ENCODE measurements around the gene NEURL1B. TPM values are rescaled to one million over a fixed set of nuclear protein-coding genes. Genes with fewer than 3 reads are reported as not detected.
"Not testable (repeated sequence)": the region's sequence is repeated elsewhere in the genome, so short reads cannot be mapped to it uniquely, and the experiment has no call there.

NEURL1B gene
- total RNA-seq, 4 donors from 2014 or later, result 21.7 to 59.9 (median 41.5) TPM

- 40 to 70% methylated on average over 1 to 2 of the region's 11 CpGs for WGBS, 2 donors (ENCODE audit: low coverage in 1 of 2)
- Histone ChIP-seq H3K9me3 (no peaks in the 10 kb centered on the region), H3K27ac (peak overlapping the region in 3 of 4 donors; percentile 89 to 95 (median 94)), H3K36me3 (peaks cover 0 to 4% of the 10 kb centered on the region in 2 donors), H3K27me3 (no peaks in the 10 kb centered on the region), H3K4me1 (peaks cover 0 to 99% (median 49%) of the 10 kb centered on the region in 3 donors), H3K4me3 (no peak overlapping the region)
- ATAC-seq, result no peak
- TF ChIP-seq EP300 (IDR thresholded peaks at IDR 0.05), result no peak
- no peak for TF ChIP-seq POLR2A (IDR thresholded peaks at IDR 0.05)
- TF ChIP-seq CTCF (IDR thresholded peaks at IDR 0.05), result no peak
- no peak for TF ChIP-seq POLR2AphosphoS5 (IDR thresholded peaks at IDR 0.05)
Observed at GRCh38 chr5:172647352-172648012, 6.4 kb downstream of the NEURL1B start.

GRCh38 chr5:172648013-172648381, 6.9 kb downstream of the NEURL1B start:
- Histone ChIP-seq H3K27ac (peak overlapping the region in 3 of 4 donors; percentile 89 to 95 (median 94)), H3K4me1 (peaks cover 0 to 97% (median 47%) of the 10 kb centered on the region in 3 donors), H3K4me3 (no peak overlapping the region), H3K36me3 (peaks cover 0 to 4% of the 10 kb centered on the region in 2 donors), H3K27me3 (no peaks in the 10 kb centered on the region), H3K9me3 (no peaks in the 10 kb centered on the region)
- TF ChIP-seq CTCF (IDR thresholded peaks at IDR 0.05), result no peak
- TF ChIP-seq POLR2A (IDR thresholded peaks at IDR 0.05), result no peak
- no peak for TF ChIP-seq EP300 (IDR thresholded peaks at IDR 0.05)
- no peak for TF ChIP-seq POLR2AphosphoS5 (IDR thresholded peaks at IDR 0.05)
- WGBS, 2 donors (ENCODE audit: low coverage in 1 of 2), result 27% methylated on average over 2 of the region's 7 CpGs; no CpG with 5 or more reads in 1 of the 2 donors
- ATAC-seq, result no peak

- no peaks in the 10 kb centered on the region for H3K9me3 ChIP-seq
- no peak overlapping the region for H3K4me3 ChIP-seq
- TF ChIP-seq POLR2A (IDR thresholded peaks at IDR 0.05) (no peak), CTCF (IDR thresholded peaks at IDR 0.05) (no peak), EP300 (IDR thresholded peaks at IDR 0.05) (no peak), POLR2AphosphoS5 (IDR thresholded peaks at IDR 0.05) (no peak)
- WGBS, 2 donors (ENCODE audit: low coverage in 1 of 2), result 48 to 100% methylated on average over 1 to 2 of the region's 3 CpGs
- H3K27me3 ChIP-seq, result no peaks in the 10 kb centered on the region
- peaks cover 0 to 4% of the 10 kb centered on the region in 2 donors for H3K36me3 ChIP-seq
- H3K27ac ChIP-seq, result peak overlapping the region in 3 of 4 donors; percentile 89 to 95 (median 94)
- H3K4me1 ChIP-seq, result peaks cover 0 to 89% (median 40%) of the 10 kb centered on the region in 3 donors
- no peak for ATAC-seq
Observed at GRCh38 chr5:172648755-172649154, 7.7 kb downstream of the NEURL1B start.

GRCh38 chr5:172656496-172656895, 15.4 kb downstream of the NEURL1B start:
- not testable (repeated sequence) for H3K36me3 ChIP-seq, H3K27me3 ChIP-seq, H3K4me3 ChIP-seq, ATAC-seq
- peak overlapping the region in 2 of 4 donors; percentile 94 to 95 for H3K27ac ChIP-seq
- H3K4me1 ChIP-seq, result peaks cover 10 to 68% (median 28%) of the 10 kb centered on the region in 3 donors
- 91 to 94% methylated on average over 5 to 13 of the region's 13 CpGs for WGBS, 2 donors (ENCODE audit: low coverage in 1 of 2)
- H3K9me3 ChIP-seq, result peaks cover 0 to 11% (median 0%) of the 10 kb centered on the region in 3 donors

GRCh38 chr5:172657524-172658233, 16.6 kb downstream of the NEURL1B start:
- H3K27ac ChIP-seq, result peak overlapping the region; percentile 54 to 95 (median 90)
- peaks cover 10 to 67% (median 28%) of the 10 kb centered on the region in 3 donors for H3K4me1 ChIP-seq
- H3K27me3 ChIP-seq, H3K36me3 ChIP-seq, H3K4me3 ChIP-seq, ATAC-seq: not testable (repeated sequence)
- WGBS, 2 donors (ENCODE audit: low coverage in 1 of 2), result 56 to 66% methylated on average over 12 to 15 of the region's 17 CpGs
- H3K9me3 ChIP-seq, result peaks cover 0 to 11% (median 0%) of the 10 kb centered on the region in 3 donors

All from gastroesophageal sphincter (tissue), 4 donors.